Ovary (tissue), 9 donors: ENCODE data around the gene TP53BP1. TPM values are rescaled to one million over a fixed set of nuclear protein-coding genes. Genes with fewer than 3 reads are reported as not detected.
A peak's percentile ranks its signal among the peaks of the same experiment; 100 is the strongest.

ENCODE experiments used
- DNase-seq, 5 donors: peaks; one replicate each; pipeline ENCODE4 v3.0.0-alpha.2; 2019 to 2020
- H3K27ac ChIP-seq, 2 donors: fragments of 200-600 bp; one replicate each; pipeline versions ENCODE4 v1.5.1 to v1.8.0; 2019 to 2022
- H3K27me3 ChIP-seq: fragments of 200-600 bp; one replicate; pipeline ENCODE4 v1.8.0; 2022
- H3K36me3 ChIP-seq: fragments of 200-600 bp; sonication (generic); one replicate; pipeline ENCODE4 v1.5.1; 2019
- H3K4me1 ChIP-seq: one replicate; pipeline ENCODE4 v1.8.1; 2013; ENCODE audit warnings: mild to moderate bottlenecking, moderate library complexity; ENCODE audit not compliant: insufficient read depth
- H3K4me3 ChIP-seq: fragments of 200-600 bp; sonication (generic); one replicate; pipeline ENCODE4 v1.5.1; 2017
- H3K9me3 ChIP-seq, 2 donors: fragments of 200-600 bp in 1 of 2; sonication (generic) in 1 of 2; one replicate each; pipeline versions ENCODE4 v1.5.1 to v1.8.1; 2013 to 2019; ENCODE audit warnings: mild to moderate bottlenecking in 1 of 2, moderate library complexity in 1 of 2
- EP300 ChIP-seq: sonication (generic); formaldehyde crosslinking; IDR thresholded peaks from one replicate; pipeline ENCODE4 v1.6.1; 2017; ENCODE audit warnings: antibody characterized with exemption
- POLR2A ChIP-seq: fragments of 450-650 bp; IDR thresholded peaks from one replicate; pipeline ENCODE4 v1.6.1; 2017; ENCODE audit warnings: antibody characterized with exemption, mild to moderate bottlenecking, moderate library complexity
- WGBS, 3 donors: extraction: QIAGEN DNeasy Blood & Tissue Kit in 1 of 3; methylation state at CpG; one replicate each; pipeline versions ENCODE4 v1.1.5 to v1.1.7; 2013 to 2017; 5-methylcytosine and 5-hydroxymethylcytosine counted together
- intact Hi-C, 4 donors: fragments of 100-400 bp; cut with DNase I; formaldehyde crosslinking; loops; one replicate each; pipeline versions ENCODE4 v1.11.0 to v1.15.1; 2022 to 2023
- polyA plus RNA-seq, 2 donors: library from polyadenylated mRNA; stranded (reverse); fragments of 200-250 nt in 1 of 2; fragments of 350-450 nt in 1 of 2; fragmentation: Illumina TruSeq in 1 of 2; extraction: RNeasy Lipid Tissue Mini Kit (QIAGEN cat#74804) in 1 of 2; gene quantifications; one replicate each; pipeline ENCODE4 v1.2.3, GENCODE V29; 2013 to 2014
- total RNA-seq, 7 donors: library from RNA; depleted of rRNA in 2 of 7; stranded (reverse); fragments of >200 nt in 2 of 7; fragmentation: NEBNext Ultra II Directional in 3 of 7; extraction: Animal tissue kit (Norgen Biotek cat#: 25700) in 3 of 7; gene quantifications; one replicate each; pipeline versions ENCODE4 v1.1.0 to v1.2.4, GENCODE V29; 2016 to 2023
- TF ChIP-seq, protein P1 (sequence below), 3 donors: fragments of 450-650 bp in 2 of 3; fragments of 200-600 bp in 1 of 3; IDR thresholded peaks; one replicate each; pipeline versions ENCODE4 v1.5.1 to v1.8.0; 2016 to 2022; ENCODE audit warnings: antibody characterized with exemption in 3 of 3, mild to moderate bottlenecking in 1 of 3
- donor health status: DM: no; HTN: no; CAD: no; lungs with moderate emphysema.
- donor health status: DM: no; HTN: no; CAD: no.
- donor health status: Bipolar disorder and iron deficiency.
- donor health status: DM: yes; HTN: yes; CAD: no.
- donor health status: DM: no; HTN: no; CAD: no.
- donor health status: DM: yes; HTN: yes; CAD: no.

The TP53BP1 gene
- total and polyA plus RNA-seq, 9 donors, result 14.5 to 72.1 (median 47.6) TPM

GRCh38 chr15:43449981-43450380 is 43.0 kb downstream of the TP53BP1 start:
- H3K36me3 ChIP-seq, result no peaks in the 10 kb centered on the region
- no peak for DNase-seq
- WGBS, 3 donors, result 73 to 88% (median 81%) methylated on average over 1 of the region's 1 CpG

DNA sequence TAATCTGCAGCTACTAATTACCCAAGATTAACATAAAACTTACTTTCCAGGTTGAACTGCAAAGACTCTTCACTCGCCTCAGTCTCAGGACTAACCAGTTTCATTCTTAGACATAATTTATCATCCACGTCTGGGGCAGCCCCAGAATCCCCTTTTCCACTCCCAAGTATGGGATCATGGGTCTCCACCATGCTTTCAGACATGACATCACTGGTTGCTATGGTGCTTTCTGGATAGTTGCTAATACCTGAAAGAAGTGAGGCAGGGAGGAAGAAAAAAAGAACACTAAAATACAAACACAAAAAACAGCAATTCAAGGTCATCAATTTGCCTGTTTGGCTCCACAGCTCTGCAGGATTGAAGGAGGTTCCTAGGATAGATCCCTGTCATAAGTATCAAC is 46.6 kb downstream of the TP53BP1 start:
- Histone ChIP-seq H3K36me3 (no peaks in the 10 kb centered on the region), H3K4me1 (no peaks in the 10 kb centered on the region), H3K27me3 (no peaks in the 10 kb centered on the region), H3K9me3 (no peaks in the 10 kb centered on the region), H3K4me3 (no peak overlapping the region), H3K27ac (no peak overlapping the region)
- intact Hi-C loops, result no loop called here
- no peak for DNase-seq
- WGBS, 3 donors, result 74 to 88% (median 84%) methylated on average over 2 of the region's 2 CpGs
- TF ChIP-seq, protein P1, sequence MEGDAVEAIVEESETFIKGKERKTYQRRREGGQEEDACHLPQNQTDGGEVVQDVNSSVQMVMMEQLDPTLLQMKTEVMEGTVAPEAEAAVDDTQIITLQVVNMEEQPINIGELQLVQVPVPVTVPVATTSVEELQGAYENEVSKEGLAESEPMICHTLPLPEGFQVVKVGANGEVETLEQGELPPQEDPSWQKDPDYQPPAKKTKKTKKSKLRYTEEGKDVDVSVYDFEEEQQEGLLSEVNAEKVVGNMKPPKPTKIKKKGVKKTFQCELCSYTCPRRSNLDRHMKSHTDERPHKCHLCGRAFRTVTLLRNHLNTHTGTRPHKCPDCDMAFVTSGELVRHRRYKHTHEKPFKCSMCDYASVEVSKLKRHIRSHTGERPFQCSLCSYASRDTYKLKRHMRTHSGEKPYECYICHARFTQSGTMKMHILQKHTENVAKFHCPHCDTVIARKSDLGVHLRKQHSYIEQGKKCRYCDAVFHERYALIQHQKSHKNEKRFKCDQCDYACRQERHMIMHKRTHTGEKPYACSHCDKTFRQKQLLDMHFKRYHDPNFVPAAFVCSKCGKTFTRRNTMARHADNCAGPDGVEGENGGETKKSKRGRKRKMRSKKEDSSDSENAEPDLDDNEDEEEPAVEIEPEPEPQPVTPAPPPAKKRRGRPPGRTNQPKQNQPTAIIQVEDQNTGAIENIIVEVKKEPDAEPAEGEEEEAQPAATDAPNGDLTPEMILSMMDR (IDR thresholded peaks at IDR 0.05), result no peak
- TF ChIP-seq EP300, result no peak
- no peak for TF ChIP-seq POLR2A

More at GRCh38 chr15:43449981-43450380, 43.0 kb downstream of the TP53BP1 start:
- intact Hi-C loops, result no loop called here
- no peak overlapping the region for H3K27ac ChIP-seq
- TF ChIP-seq, protein P1 (IDR thresholded peaks at IDR 0.05), result no peak
- no peak for TF ChIP-seq POLR2A
- no peak for TF ChIP-seq EP300
- H3K27me3 ChIP-seq, result no peaks in the 10 kb centered on the region
- H3K9me3 ChIP-seq, result no peaks in the 10 kb centered on the region
- H3K4me3 ChIP-seq, result no peak overlapping the region
- H3K4me1 ChIP-seq, result no peaks in the 10 kb centered on the region

DNA sequence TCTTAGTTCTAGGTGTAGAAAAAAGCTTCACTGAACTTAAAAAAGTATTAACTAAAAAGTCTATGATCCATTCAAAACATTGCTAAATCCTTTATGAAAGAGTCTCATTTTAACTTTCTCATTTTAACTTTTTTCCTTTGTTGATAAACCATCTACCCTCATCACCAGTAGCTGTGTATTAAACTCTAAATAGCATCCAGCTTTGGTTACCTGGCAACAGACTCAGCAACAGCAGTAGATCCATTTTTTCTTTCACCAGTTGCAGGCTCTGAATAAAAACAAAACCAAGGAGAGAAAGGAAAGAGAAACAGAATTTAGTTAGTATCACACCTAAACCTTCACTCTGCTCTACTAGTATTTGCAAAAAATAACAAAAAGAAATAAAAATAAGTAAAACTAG is 51.6 kb downstream of the TP53BP1 start:
- no peak for TF ChIP-seq EP300
- no peak for TF ChIP-seq POLR2A
- DNase-seq, result no peak
- intact Hi-C loops, result no loop called here
- Histone ChIP-seq H3K27me3 (no peaks in the 10 kb centered on the region), H3K9me3 (no peaks in the 10 kb centered on the region), H3K4me3 (no peak overlapping the region), H3K4me1 (no peaks in the 10 kb centered on the region), H3K27ac (no peak overlapping the region), H3K36me3 (no peaks in the 10 kb centered on the region)

GRCh38 chr15:43440721-43441281 is 52.2 kb downstream of the TP53BP1 start:
- TF ChIP-seq, protein P1 (IDR thresholded peaks at IDR 0.05), result peak in 2 of 3 donors; percentile 67 to 79
- no peak for TF ChIP-seq POLR2A
- no peak for TF ChIP-seq EP300
- Histone ChIP-seq H3K27ac (peak overlapping the region in 1 of 2 donors; percentile 9), H3K27me3 (no peaks in the 10 kb centered on the region), H3K4me3 (no peak overlapping the region), H3K9me3 (no peaks in the 10 kb centered on the region), H3K36me3 (no peaks in the 10 kb centered on the region), H3K4me1 (no peaks in the 10 kb centered on the region)
- 6 to 9% (median 8%) methylated on average over 4 of the region's 4 CpGs for WGBS, 3 donors
- intact Hi-C loops, result no loop called here
- peak in 3 of 5 donors; percentile 21 to 64 (median 39) for DNase-seq

DNA sequence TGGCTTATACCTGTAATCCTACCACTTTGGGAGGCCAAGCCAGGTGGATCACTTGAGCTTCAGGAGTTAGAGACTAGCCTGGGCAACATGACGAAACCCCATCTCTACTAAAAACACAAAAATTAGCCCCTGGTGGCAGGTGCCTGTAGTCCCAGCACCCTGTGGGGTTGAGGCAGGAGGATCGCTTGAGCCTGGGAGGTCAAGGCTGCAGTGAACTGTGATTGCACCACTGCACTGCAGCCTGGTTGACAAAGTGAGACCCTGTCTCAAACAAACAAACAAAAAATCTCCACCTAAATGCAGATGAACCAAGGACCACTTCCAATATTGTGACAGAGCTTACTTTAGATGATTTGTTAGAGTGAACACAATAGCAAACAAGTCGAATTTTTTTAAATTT is 53.7 kb downstream of the TP53BP1 start:
- no peaks in the 10 kb centered on the region for H3K36me3 ChIP-seq
- H3K9me3 ChIP-seq, result no peaks in the 10 kb centered on the region
- no peak overlapping the region for H3K27ac ChIP-seq
- H3K4me1 ChIP-seq, result no peaks in the 10 kb centered on the region
- intact Hi-C loops, result no loop called here
- TF ChIP-seq EP300, result no peak
- no peak for TF ChIP-seq POLR2A
- TF ChIP-seq, protein P1 (IDR thresholded peaks at IDR 0.05), result no peak
- 77 to 82% (median 78%) methylated on average over 3 of the region's 3 CpGs for WGBS, 3 donors
- DNase-seq, result no peak
- no peak overlapping the region for H3K4me3 ChIP-seq
- no peaks in the 10 kb centered on the region for H3K27me3 ChIP-seq
